GM12864 (cell line): ENCODE measurements around the gene NRG2.

ENCODE experiments used
- DNase-seq: peaks from one replicate; pipeline ENCODE4 v3.0.0-alpha.2; 2011; ENCODE audit warnings: low read depth
- H3K4me3 ChIP-seq: 2 replicates; pipeline ENCODE4 v1.5.1; 2011; ENCODE audit warnings: mild to moderate bottlenecking, low read depth, low read length, control low read depth
- CTCF ChIP-seq: IDR thresholded peaks from 2 replicates; pipeline ENCODE4 v1.5.1; 2011; ENCODE audit warnings: low read depth, mild to moderate bottlenecking, moderate library complexity, low read length, control low read depth, inconsistent platforms; ENCODE audit errors: missing control alignments

NRG2 gene

DNA sequence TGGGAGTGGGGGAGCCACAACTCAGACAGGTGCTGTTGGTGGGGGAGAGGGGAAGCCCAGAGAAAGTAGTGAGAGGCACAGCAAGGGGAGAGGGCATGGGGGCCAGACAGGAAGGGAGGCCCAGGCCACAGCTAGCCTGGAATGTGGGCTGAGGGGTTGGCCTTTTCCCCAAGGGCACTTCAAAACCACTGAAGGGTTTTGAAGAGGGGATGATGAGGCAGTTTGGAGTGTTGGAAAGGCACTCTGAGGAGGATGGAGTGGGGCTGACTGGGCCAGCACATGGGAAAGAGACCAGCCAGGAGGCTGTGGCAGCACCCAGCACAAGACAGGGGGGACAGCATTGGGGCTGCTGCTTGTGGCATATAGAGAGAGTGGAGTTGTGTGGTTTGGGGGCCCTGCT, 243.7 kb downstream of the NRG2 start:
- no peak for DNase-seq
- TF ChIP-seq CTCF = no peak
- H3K4me3 ChIP-seq = no peak overlapping the region

DNA sequence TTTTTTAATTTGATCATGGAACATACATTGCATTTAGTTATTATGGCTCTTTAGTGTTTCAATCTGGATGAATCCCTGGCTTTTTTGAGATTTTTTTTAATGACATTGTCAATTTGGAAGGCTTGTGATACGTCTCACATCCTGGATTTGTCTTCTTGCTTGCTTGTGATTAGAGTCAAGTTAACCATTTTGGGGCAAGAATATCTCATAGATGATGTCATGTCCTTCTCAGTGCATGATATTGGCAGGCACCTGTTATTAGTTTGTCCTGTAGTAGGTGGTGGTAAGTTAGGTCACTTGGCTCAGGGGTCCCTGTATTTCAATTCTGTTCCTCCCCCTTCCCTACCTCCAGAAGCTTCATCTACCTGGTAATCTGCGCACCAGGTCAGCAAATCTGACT, 244.2 kb downstream of the NRG2 start:
- no peak overlapping the region for H3K4me3 ChIP-seq
- no peak for DNase-seq
- no peak for TF ChIP-seq CTCF

DNA sequence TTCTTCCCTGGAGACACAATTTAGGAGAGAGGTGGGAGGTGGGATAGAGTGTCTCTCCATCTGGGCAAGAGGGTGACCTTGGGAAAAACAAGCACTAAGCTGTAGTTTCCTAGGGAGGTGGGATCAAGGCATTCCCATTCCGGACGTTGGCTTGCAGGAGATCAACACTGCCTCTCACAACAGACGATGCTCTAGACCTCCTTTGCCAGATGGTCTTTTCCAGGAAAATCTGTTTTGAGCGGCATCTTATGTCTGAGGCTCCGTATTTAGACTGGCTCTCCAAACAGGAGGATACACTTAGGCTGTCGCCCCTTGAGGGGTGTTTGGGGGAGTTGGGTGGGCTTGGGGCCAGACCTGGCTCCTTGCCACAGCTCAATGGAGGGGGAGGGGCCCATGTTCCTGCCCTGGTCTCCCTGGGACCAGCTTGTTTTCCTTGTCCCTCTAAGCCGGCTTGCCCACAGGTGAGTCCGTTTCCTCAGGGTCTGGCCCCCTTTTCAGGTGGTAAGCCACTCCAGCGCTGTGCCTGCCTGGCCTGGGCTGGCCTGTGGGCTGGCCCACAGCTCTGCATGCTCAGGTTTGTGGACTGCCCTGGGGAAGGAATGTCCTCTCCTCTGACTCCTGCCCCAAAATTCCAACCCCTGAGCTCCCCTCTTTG, 245.1 kb downstream of the NRG2 start:
- no peak for TF ChIP-seq CTCF
- DNase-seq = no peak
- H3K4me3 ChIP-seq = no peak overlapping the region

DNA sequence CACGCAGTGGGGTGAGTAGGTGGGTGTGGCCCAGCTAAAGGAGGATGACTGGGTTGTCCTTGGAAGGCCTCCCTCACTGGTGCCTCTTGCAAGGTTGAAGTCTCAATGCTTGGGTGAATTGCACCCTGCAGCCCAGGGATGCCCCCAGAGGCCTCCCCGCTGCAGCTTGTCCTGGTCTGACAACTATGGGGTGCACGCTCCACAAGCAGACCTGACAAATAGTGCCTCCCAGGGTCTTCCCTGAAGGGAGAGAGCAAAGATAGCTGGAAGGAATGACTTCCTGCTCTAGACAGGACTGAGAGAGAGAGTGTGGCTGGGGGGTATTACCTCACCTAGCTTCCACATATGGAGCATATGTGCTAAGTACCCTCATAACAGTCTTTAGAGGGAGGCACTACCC, 245.8 kb downstream of the NRG2 start:
- DNase-seq = no peak
- no peak for TF ChIP-seq CTCF
- H3K4me3 ChIP-seq = no peak overlapping the region
